Measurements from ENCODE around the gene DEPDC4.
"Not testable (repeated sequence)": the region's sequence is repeated elsewhere in the genome, so short reads cannot be mapped to it uniquely, and the experiment has no call there.

Gene DEPDC4

DNA sequence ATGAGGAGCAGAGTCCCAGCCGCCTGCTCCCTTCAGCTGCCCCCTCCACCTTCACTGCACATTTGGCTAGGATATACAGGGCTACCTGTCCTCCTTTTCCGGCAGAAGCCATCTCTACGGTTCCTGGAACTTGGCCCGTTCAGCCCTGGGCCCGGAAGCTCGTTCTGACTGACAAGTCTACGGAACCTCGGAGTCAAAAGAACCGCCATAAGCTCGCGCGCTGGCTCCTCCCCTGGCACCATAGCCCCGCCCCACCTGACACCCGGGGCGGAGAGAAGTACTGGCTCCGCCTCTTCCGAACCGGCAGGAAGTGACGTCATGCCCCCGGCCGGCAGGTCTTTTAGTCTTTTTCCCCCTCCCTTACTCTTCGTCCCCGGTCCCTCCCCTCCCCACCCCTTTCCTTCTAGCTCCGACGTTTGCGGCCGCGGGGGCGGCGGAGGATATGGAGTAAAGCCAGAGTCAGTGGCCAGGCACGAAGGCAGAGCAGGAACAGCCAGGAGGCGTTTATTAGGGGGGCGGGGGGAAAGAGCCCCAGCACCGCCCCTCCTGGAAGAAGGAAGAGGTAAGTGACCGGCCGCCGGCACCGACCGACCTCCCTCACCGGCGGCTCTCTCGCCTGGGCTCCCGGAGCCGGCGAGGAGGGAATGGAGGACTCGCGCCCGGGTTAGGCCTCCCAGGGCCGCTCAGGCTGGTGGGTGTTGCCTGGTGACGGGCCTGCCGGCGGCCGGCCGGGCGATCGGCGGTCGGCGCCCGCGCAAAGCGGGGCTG is at the start of gene DEPDC4, which contains the start of gene SCYL2:
Gene DEPDC4 (minus strand): TSS at position 245 of the 768 bp plus-strand sequence. CDS start 3 bp downstream, at position 242.
Gene SCYL2 (plus strand): TSS at position 343 of the 768 bp plus-strand sequence. CDS start 15,794 bp downstream, outside the sequence.
- DNase-seq: peak; percentile 95

DNA sequence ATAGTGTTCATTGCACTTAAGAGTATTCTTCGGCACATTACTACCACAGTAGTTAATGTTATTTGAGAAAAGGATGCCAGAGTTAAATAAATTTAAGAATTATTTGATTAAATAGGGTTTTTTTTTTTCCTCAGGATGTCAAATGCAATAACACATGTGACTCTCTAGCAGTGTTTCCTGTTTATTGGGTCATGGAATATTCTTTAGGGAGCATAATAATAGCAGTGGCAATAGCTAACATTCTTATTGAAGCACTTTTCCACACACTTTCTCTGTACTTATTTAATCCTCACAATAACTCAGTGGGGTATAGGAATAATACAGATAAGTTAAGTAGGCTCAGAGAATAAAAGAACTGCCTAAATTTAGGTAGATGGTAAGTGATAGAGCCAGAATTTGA is 44.4 kb upstream of the DEPDC4 start:
- no peak for DNase-seq

- DNase-seq: not testable (repeated sequence)
Measured at GRCh38 chr12:100308138-100308537, 41.3 kb upstream of the DEPDC4 start.

DNA sequence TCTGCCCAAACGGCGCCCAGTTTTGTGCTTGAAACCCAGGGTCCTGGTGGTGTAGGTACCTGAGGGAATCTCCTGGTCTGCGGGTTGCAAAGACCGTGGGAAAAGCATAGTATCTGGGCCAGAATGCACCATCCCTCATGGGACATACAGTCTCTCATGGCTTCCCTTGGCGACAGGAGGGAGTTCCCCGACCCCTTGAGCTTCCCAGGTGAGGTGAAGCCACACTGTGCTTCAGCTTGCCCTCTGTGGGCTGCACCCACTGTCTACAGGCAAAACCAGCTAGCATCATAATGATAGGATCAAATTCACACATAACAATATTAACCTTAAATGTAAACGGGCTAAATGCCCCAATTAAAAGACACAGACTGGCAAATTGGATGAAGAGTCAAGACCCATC is 37.5 kb upstream of the DEPDC4 start:
- DNase-seq: not testable (repeated sequence)

GRCh38 chr12:100303831-100304230 is 37.0 kb upstream of the DEPDC4 start:
- DNase-seq: no peak

DNA sequence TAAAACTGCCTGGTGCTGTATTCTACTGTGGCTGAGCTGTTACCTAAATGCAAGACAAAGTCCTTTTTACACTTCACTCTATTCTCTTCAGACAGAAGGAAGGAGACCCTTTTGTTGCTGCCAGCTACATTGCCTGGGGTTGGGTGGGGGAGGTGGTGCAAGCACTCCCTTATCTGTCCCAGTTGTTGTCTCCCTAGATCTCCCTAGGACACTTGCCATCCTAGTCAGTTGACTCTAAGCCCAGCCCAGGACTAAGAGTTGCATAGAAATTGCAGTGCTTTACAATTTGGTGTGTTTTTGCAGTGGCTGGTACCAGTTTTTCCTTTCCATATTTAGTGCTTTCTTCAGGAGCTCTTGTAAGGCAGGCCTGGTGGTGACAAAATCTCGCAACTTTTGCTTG is 35.2 kb upstream of the DEPDC4 start:
- DNase-seq: no peak

DNA sequence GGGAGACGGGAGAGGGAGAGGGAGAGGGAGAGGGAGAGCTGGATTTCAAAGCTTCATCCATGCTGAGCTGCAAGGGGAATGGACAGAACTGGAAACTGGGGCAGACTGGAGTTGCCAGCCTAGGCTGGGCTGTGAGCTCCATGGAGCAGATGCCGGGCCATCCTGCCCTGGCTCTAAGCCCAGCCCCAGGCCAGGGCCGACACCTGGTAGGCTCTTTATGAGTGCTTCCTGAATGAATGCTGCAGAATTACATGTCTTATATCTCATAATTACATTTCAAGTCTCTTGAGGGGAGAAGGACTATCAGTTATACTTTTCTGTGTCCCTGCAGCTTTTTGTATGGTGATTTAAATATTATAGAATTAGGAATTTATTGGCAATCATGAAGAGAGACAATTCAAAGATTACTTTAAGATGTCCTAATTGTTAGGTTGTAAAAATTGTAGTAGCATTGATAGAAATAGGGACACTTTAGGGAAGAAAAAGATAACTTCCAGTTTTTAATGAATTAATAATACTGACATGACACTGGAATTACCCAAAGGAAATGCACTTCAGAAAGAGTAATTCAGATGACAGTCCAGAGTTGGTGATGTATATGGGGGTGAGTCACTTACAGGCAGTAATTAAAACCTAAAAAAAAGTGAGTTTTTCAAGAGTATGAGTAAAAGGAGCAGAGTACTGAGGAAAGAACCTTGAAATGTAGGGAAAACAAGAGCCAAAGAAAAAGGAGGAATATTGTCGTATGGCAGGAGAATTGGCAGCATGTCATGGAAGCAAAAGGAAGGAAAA is 29.1 kb upstream of the DEPDC4 start:
- DNase-seq: no peak

DNA sequence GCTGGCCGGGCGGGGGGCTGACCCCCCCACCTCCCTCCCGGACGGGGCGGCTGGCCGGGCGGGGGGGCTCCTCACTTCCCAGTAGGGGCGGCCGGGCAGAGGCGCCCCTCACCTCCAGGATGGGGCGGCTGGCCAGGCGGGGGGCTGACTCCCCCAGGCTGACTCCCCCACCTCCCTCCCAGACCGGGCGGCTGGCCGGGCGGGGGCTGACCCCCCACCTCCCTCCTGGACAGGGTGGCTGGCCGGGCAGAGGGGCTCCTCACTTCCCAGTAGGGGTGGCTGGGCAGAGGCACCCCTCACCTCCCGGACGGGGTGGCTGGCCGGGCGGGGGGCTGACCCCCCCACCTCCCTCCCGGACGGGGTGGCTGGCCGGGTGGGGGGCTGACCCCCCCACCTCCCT is 27.5 kb upstream of the DEPDC4 start:
- DNase-seq: not testable (repeated sequence)

DNA sequence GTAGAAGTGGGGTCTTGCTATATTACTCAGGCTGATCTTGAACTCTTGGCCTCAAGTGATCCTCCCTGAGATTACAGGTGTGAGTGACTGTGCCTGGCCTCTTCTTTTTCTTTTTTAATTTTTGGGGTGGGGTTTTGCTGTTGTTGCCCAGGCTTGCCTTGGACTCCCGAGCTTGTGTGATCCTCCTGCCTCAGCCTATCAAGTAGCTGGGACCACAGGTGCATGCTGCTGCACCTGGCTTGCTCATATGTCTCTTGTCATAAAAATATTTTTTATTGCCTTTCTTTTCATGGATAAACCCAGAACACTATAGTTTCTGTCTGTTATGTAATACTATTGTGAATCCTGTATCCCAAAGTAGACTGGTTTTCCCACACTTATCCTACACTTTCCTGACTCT is 26.1 kb upstream of the DEPDC4 start:
- DNase-seq: no peak

- DNase-seq: no peak
Measured at GRCh38 chr12:100290016-100290415, 23.1 kb upstream of the DEPDC4 start.

GRCh38 chr12:100289038-100289437 is 22.2 kb upstream of the DEPDC4 start:
- DNase-seq: no peak

GRCh38 chr12:100284556-100284955 is 17.7 kb upstream of the DEPDC4 start:
- DNase-seq: not testable (repeated sequence)

- DNase-seq: no peak
Measured at GRCh38 chr12:100279607-100280244, 12.8 kb upstream of the DEPDC4 start.

GRCh38 chr12:100279159-100279558 is 12.3 kb upstream of the DEPDC4 start:
- DNase-seq: no peak

GRCh38 chr12:100274291-100274690 is 7.4 kb upstream of the DEPDC4 start:
- no peak for DNase-seq

DNA sequence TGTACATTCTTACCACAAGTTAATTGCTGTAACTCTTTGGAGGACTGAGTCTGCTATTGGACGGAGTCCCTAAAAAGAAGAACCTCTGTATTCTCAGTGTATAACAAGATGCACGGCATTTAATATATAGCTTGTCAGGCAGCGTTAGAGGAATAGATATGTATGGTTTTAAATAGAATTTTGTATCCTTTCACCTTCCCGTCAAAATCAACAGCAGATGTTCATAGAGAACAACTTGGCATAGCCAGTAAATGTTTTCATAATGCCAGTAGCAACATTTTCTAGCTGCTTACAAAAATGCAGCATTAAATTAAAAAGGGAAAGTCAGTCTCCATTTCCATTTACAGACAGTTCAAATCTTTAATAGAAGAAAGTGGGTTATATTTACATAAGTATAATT is 6.9 kb upstream of the DEPDC4 start:
- no peak for DNase-seq

- no peak for DNase-seq
Measured at GRCh38 chr12:100268835-100269564, 2.1 kb upstream of the DEPDC4 start.

- no peak for DNase-seq
Measured at GRCh38 chr12:100267603-100268281, 863 bp upstream of the DEPDC4 start.

DNA sequence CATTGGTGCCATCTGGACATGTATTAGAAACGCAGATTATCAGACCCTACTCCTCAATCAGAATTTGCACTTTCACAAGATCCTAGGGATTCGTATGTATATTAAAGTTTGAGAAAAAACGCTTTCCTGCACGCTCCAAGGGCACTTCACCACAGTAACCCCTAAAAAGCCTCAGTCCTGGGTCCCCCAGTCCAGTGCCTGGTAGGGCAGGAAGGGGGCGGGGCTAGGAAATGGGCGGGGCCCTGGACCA is 369 bp downstream of the DEPDC4 start:
- DNase-seq: no peak

DNA sequence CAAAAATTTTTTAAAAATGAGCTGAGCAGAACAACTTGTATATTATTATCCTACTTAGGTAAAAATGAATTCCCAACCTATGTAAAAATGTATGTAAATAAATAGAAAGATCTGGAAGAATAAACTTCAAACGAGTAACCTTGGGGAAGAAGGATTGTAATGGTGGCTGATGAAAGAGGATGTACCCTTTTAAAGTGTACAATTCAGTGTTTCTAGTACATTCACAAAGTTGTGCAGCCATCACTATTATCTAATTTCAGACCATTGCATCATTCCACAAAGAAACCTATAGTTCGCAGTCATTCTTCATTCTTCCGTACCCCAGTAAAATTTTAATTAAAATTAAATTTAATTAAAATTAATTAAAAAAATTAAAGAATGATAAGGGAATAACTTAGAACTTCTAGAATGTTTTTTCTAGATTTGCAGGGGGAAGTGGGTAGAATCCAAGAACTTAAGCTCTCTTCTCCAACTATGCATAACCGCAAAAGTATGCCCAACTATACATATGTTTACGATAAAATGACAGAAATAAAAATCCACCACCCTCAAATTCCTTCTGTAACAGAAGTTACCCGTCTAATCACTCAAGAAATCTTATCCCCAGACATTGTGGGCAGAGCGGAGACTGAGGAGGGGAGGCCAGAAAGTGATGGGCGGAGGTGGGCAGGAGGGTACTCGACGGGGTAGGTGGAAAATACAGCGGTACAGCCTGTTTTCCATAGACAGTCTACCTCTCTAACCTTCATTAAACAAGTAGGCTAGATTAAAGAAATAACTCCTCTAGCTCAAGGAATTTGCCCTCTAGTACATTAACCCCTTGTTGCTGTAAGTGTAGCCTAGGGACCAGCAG is 921 bp downstream of the DEPDC4 start:
- no peak for DNase-seq

DNA sequence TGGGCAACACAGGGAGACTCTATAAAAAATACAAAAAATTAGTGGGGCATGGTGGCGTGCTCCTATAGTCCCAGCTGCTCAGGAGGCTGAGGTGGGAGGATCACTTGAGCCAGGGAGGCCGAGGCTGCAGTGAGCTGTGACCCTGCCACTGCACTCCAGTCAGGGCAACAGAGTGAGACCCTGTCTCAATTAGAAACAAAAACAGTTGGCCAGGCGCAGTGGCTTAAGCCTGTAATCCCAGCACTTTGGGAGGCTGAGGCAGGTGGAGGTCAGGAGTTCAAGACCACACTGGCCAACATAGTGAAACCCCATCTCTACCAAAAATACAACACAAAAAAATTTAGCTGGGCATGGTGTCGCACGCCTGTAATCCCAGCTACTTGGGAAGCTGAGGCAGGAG is 1.8 kb downstream of the DEPDC4 start:
- DNase-seq: not testable (repeated sequence)

GRCh38 chr12:100263131-100263530 is 3.7 kb downstream of the DEPDC4 start:
- DNase-seq: no peak
